Effector memory CD4-positive, alpha-beta T cell (primary cell): Measurements from ENCODE around the gene SIRT4.
"Not testable (repeated sequence)": the region's sequence is repeated elsewhere in the genome, so short reads cannot be mapped to it uniquely, and the experiment has no call there.

Source experiments
- DNase-seq, 3 donors: peaks; one replicate each; pipeline ENCODE4 v3.0.0-alpha.2; 2020
- H3K27ac ChIP-seq: 2 replicates; pipeline ENCODE4 v1.7.0; 2013; ENCODE audit warnings: mild to moderate bottlenecking, low read length, moderate library complexity; ENCODE audit not compliant: insufficient read depth, poor library complexity, severe bottlenecking
- H3K27me3 ChIP-seq: replicated peaks from 2 replicates; pipeline ENCODE4 v1.7.0; 2013; ENCODE audit warnings: mild to moderate bottlenecking, low read length; ENCODE audit not compliant: insufficient read depth, control insufficient read depth, poor library complexity, severe bottlenecking
- H3K36me3 ChIP-seq: 2 replicates; pipeline ENCODE4 v1.7.0; 2013; ENCODE audit warnings: mild to moderate bottlenecking, low read length, moderate library complexity; ENCODE audit not compliant: control insufficient read depth, insufficient read depth
- H3K4me1 ChIP-seq: 2 replicates; pipeline ENCODE4 v1.7.0; 2013; ENCODE audit warnings: low read length, mild to moderate bottlenecking; ENCODE audit not compliant: control insufficient read depth, insufficient read depth, poor library complexity, severe bottlenecking
- H3K4me3 ChIP-seq: 2 replicates; pipeline ENCODE4 v1.7.0; 2013; ENCODE audit warnings: low read length, low read depth, mild to moderate bottlenecking; ENCODE audit not compliant: insufficient read depth, poor library complexity, severe bottlenecking
- H3K9me3 ChIP-seq: 2 replicates; pipeline ENCODE4 v1.7.0; 2013; ENCODE audit warnings: mild to moderate bottlenecking, low read length, moderate library complexity; ENCODE audit not compliant: control insufficient read depth

The SIRT4 gene

GRCh38 chr12:120332523-120332922, 30.4 kb downstream of the SIRT4 start:
- Histone ChIP-seq H3K27me3 (no peaks in the 10 kb centered on the region), H3K4me1 (no peaks in the 10 kb centered on the region), H3K4me3 (no peak overlapping the region), H3K9me3 (no peaks in the 10 kb centered on the region), H3K36me3 (no peaks in the 10 kb centered on the region), H3K27ac (no peak overlapping the region)
- DNase-seq, result no peak

GRCh38 chr12:120335447-120335846, 33.3 kb downstream of the SIRT4 start:
- H3K4me1 ChIP-seq, DNase-seq, H3K9me3 ChIP-seq, H3K4me3 ChIP-seq, H3K27me3 ChIP-seq, H3K36me3 ChIP-seq, H3K27ac ChIP-seq: not testable (repeated sequence)

- H3K9me3 ChIP-seq, H3K4me3 ChIP-seq: not testable (repeated sequence)
These were observed 34.3 kb downstream of the SIRT4 start for GRCh38 chr12:120336392-120336791.

GRCh38 chr12:120337730-120338129, 35.6 kb downstream of the SIRT4 start:
- H3K36me3 ChIP-seq, result no peaks in the 10 kb centered on the region
- no peaks in the 10 kb centered on the region for H3K4me1 ChIP-seq
- DNase-seq, result no peak
- no peak overlapping the region for H3K27ac ChIP-seq
- H3K27me3 ChIP-seq, result no peaks in the 10 kb centered on the region
- H3K9me3 ChIP-seq, result no peaks in the 10 kb centered on the region
- no peak overlapping the region for H3K4me3 ChIP-seq

More at GRCh38 chr12:120336392-120336791, 34.3 kb downstream of the SIRT4 start:
- not testable (repeated sequence) for H3K36me3 ChIP-seq, DNase-seq, H3K4me1 ChIP-seq, H3K27ac ChIP-seq, H3K27me3 ChIP-seq

GRCh38 chr12:120339256-120339655, 37.1 kb downstream of the SIRT4 start:
- no peaks in the 10 kb centered on the region for H3K9me3 ChIP-seq
- DNase-seq, result no peak
- no peak overlapping the region for H3K27ac ChIP-seq
- no peaks in the 10 kb centered on the region for H3K36me3 ChIP-seq
- no peaks in the 10 kb centered on the region for H3K4me1 ChIP-seq
- no peaks in the 10 kb centered on the region for H3K27me3 ChIP-seq
- no peak overlapping the region for H3K4me3 ChIP-seq

DNA sequence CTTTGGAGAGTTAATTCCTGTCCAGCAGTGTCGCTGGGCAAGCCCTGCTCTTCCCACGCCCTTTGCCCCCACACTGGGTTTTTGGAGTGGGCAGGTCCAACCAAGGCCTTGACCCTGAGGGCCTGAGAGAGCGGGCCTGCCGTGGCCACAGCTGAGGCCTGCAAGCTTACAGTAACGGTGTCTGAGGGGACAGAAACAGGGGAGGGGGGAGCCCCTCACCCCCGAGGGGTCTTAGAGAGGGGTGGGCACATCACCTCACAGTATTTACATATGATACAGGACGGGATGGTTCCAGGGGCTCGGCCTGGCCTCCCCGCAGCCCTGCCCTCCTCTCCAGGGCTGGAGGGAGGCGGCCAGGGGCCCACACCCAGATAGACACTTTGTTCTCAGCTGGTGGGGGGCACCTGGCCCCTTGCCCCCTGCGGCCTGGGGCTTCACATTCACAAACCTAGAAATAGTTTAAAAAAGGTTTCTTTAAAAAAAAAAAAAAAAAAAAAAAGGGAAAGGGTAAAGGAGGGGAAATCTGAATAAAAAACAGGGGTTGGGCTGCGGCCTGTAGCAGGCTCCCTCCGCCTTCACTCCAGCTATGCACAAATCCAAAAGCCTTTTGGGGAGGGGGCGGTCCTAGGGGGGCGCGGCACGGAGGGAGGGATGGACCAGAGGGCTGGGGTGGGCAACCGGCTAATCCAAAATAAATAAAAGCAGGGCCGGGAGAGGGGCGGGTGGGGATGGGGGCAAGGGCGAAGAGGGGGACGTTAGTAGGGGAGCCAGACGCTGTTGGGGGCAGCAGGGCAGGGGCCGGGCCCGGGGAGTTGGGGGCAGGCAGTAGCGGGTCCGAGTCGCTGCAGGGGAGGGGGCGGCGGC, 40.3 kb downstream of the SIRT4 start:
- Histone ChIP-seq H3K4me3 (no peak overlapping the region), H3K4me1 (no peaks in the 10 kb centered on the region), H3K36me3 (no peaks in the 10 kb centered on the region), H3K27me3 (no peaks in the 10 kb centered on the region), H3K9me3 (no peaks in the 10 kb centered on the region), H3K27ac (no peak overlapping the region)
- no peak for DNase-seq

GRCh38 chr12:120343039-120343537, 41.0 kb downstream of the SIRT4 start:
- Histone ChIP-seq H3K36me3 (no peaks in the 10 kb centered on the region), H3K4me3 (no peak overlapping the region), H3K4me1 (no peaks in the 10 kb centered on the region), H3K27me3 (no peaks in the 10 kb centered on the region), H3K27ac (no peak overlapping the region), H3K9me3 (no peaks in the 10 kb centered on the region)
- DNase-seq, result no peak

GRCh38 chr12:120343692-120344091, 41.6 kb downstream of the SIRT4 start:
- Histone ChIP-seq H3K4me3 (no peak overlapping the region), H3K9me3 (no peaks in the 10 kb centered on the region), H3K27me3 (no peaks in the 10 kb centered on the region), H3K27ac (no peak overlapping the region), H3K4me1 (no peaks in the 10 kb centered on the region), H3K36me3 (no peaks in the 10 kb centered on the region)
- DNase-seq, result no peak

GRCh38 chr12:120346031-120346430, 43.9 kb downstream of the SIRT4 start:
- Histone ChIP-seq H3K27ac (no peak overlapping the region), H3K4me1 (no peaks in the 10 kb centered on the region), H3K27me3 (no peaks in the 10 kb centered on the region), H3K9me3 (no peaks in the 10 kb centered on the region), H3K36me3 (no peaks in the 10 kb centered on the region), H3K4me3 (no peak overlapping the region)
- no peak for DNase-seq

DNA sequence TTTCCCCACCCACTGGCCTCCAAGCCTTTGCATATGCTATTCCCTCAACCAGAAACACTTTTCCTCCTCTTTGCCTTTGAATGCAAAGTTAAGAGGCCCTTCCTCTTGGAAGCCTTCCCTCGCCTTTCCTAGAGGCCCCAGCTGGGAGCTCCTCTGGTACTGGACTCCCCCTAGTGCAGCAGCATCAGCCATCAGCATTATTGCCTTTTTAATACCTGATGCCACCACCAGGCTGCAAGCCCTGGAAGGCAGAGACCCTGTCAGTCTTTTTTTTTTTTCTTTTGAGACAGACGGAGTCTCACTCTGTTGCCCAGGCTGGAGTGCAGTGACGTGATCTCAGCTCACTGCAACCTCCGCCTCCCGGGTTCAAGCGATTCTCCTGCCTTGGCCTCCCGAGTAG, 44.6 kb downstream of the SIRT4 start:
- no peaks in the 10 kb centered on the region for H3K4me1 ChIP-seq
- no peaks in the 10 kb centered on the region for H3K27me3 ChIP-seq
- no peaks in the 10 kb centered on the region for H3K9me3 ChIP-seq
- H3K27ac ChIP-seq, result no peak overlapping the region
- DNase-seq, result no peak
- H3K4me3 ChIP-seq, result no peak overlapping the region
- H3K36me3 ChIP-seq, result no peaks in the 10 kb centered on the region
